ENCODE data around the gene CYBA. TPM values are rescaled to one million over a fixed set of nuclear protein-coding genes. Genes with fewer than 3 reads are reported as not detected.

Gene CYBA
- total and polyA plus RNA-seq, 9 of the 15 experiments (the other 6 are each of a cell fraction or from before 2014, with no cell fraction given), result 0.34 to 683 (median 93.0) TPM

DNA sequence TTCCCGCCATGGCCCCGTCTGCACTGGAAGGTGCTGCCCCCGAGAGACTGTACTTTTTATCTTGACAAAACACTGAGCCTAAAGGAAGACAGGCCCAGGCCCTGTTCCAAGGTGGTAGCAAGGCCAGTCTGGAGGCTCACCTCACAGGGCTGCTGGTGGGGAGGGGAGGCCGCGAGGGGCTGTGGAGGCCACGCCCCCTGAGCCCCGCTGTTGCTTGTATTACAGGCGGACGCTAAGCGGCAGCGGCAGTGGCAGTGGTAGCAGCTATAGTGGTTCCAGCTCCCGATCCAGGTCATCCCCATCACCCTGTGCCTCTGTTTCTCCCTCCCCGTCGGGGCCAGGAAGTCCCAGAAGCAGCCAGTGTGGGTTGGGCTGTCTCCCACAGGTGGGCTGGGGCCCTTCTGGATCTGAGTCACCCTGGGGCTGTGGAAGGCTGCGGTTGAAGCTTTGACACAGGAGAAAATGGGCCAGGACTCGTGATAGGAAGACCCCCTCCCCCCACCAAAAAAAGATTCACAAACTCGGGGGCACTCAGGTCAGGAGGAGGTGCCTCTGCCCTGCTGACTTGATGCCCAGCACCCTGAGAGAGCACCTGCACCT is 25.8 kb downstream of the CYBA start:
- intact Hi-C loops (cut with micrococcal nuclease), result loop anchor here (5.0 kb wide), 1 partner anchor 62 kb away; the partner anchor contains the start of gene SNAI3
- in situ Hi-C loops (cut with MboI), result no loop called here
- Histone ChIP-seq H3K27ac (ENCODE audit: extremely low read depth, low read depth, low read length) (no peak overlapping the region), H3K79me2 (ENCODE audit: control insufficient read depth, insufficient read depth, low read length) (peaks cover 3% of the 10 kb centered on the region; the same call in 2 of the 3 replicates), H3K4me2 (ENCODE audit: insufficient read depth, low read length) (no peak overlapping the region), H3K4me1 (replicated peaks in 1 of 2; ENCODE audit: control insufficient read depth in 2 of 2, insufficient read depth in 2 of 2, low read length in 2 of 2) (peaks cover 10 to 36% of the 10 kb centered on the region in 2 experiments; a peak in 4 of 5 replicates), H2AFZ (ENCODE audit: low read depth, low read length) (no peak overlapping the region), H3K36me3 (ENCODE audit: control insufficient read depth, insufficient read depth, low read length) (peaks cover 89% of the 10 kb centered on the region), H3K4me3 (no peak overlapping the region), H4K20me1 (replicated peaks; ENCODE audit: control insufficient read depth, insufficient read depth, low read length) (peaks cover 6% of the 10 kb centered on the region; the same call in 1 of the 2 replicates), H3K9me1 (ENCODE audit: control insufficient read depth, insufficient read depth, low read length) (no peaks in the 10 kb centered on the region), H3K9me3 (replicated peaks; ENCODE audit: control insufficient read depth, insufficient read depth, low read depth, low read length) (no peaks in the 10 kb centered on the region), H3K27me3 (ENCODE audit: control insufficient read depth in 2 of 2, insufficient read depth in 2 of 2, low read length in 2 of 2) (no peaks in the 10 kb centered on the region), H3K9ac (ENCODE audit: insufficient read depth in 1 of 2, low read depth in 2 of 2, low read length in 2 of 2) (no peak overlapping the region; a peak in 1 of 4 replicates)
- FAIRE-seq, result no peak
- no peak for DNase-seq (ENCODE audit: extremely low read depth in 1 of 4, low spot score in 3 of 4)
- no TSS peak for BruUV-seq (replicated peaks)
- ChIA-PET CTCF (ENCODE audit: low intra/inter-chr PET ratio) (no interaction called here), POLR2A (interaction anchor here (0.7 to 1.3 kb wide), 4 partner anchors 9 to 47 kb away, joined by 3 to 5 read pairs (median 4); no protein-coding TSS in a partner anchor)
- TF ChIP-seq, protein P1, sequence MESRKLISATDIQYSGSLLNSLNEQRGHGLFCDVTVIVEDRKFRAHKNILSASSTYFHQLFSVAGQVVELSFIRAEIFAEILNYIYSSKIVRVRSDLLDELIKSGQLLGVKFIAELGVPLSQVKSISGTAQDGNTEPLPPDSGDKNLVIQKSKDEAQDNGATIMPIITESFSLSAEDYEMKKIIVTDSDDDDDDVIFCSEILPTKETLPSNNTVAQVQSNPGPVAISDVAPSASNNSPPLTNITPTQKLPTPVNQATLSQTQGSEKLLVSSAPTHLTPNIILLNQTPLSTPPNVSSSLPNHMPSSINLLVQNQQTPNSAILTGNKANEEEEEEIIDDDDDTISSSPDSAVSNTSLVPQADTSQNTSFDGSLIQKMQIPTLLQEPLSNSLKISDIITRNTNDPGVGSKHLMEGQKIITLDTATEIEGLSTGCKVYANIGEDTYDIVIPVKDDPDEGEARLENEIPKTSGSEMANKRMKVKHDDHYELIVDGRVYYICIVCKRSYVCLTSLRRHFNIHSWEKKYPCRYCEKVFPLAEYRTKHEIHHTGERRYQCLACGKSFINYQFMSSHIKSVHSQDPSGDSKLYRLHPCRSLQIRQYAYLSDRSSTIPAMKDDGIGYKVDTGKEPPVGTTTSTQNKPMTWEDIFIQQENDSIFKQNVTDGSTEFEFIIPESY (CRISPR knock-in tag; IDR thresholded peaks at IDR 0.05), result peak; percentile 97
- TF ChIP-seq, protein P2, sequence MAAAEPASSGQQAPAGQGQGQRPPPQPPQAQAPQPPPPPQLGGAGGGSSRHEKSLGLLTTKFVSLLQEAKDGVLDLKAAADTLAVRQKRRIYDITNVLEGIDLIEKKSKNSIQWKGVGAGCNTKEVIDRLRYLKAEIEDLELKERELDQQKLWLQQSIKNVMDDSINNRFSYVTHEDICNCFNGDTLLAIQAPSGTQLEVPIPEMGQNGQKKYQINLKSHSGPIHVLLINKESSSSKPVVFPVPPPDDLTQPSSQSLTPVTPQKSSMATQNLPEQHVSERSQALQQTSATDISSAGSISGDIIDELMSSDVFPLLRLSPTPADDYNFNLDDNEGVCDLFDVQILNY (CRISPR knock-in tag; IDR thresholded peaks at IDR 0.05), result no peak
- 80% methylated on average over 17 of the region's 17 CpGs for WGBS (ENCODE audit: insufficient coverage, low coverage, missing lambda C conversion rate)
- ATAC-seq, result no peak
